T-helper 2 cell treated with Interferon-gamma antibody and Interleukin-4, amounts not matched to agents 5 μg/mL and 100 μg/mL, for 36 hours (primary cell): Measurements from ENCODE around the gene SCARF2.
"Not testable (repeated sequence)": the region's sequence is repeated elsewhere in the genome, so short reads cannot be mapped to it uniquely, and the experiment has no call there.

Experiments used
- DNase-seq: peaks from one replicate; pipeline ENCODE4 v3.0.0; 2021; ENCODE audit warnings: low spot score
- H3K27ac Mint-ChIP-seq: one replicate; pipeline ENCODE4 v1.8.0; 2021; ENCODE audit warnings: mild to moderate bottlenecking, mixed read lengths
- H3K27me3 Mint-ChIP-seq: one replicate; pipeline ENCODE4 v1.8.0; 2021; ENCODE audit warnings: low read depth, mixed read lengths
- H3K36me3 Mint-ChIP-seq: one replicate; pipeline ENCODE4 v1.8.0; 2021; ENCODE audit warnings: low read depth, mixed read lengths
- H3K4me1 Mint-ChIP-seq: one replicate; pipeline ENCODE4 v1.8.0; 2021; ENCODE audit warnings: low read depth, mixed read lengths
- H3K4me3 Mint-ChIP-seq: one replicate; pipeline ENCODE4 v1.8.0; 2022; ENCODE audit warnings: mild to moderate bottlenecking, moderate library complexity, mixed read lengths
- H3K9me3 Mint-ChIP-seq: one replicate; pipeline ENCODE4 v1.8.0; 2021; ENCODE audit warnings: mixed read lengths

Gene SCARF2

GRCh38 chr22:20423906-20424551 is 13.6 kb downstream of the SCARF2 start:
- H3K4me1 Mint-ChIP-seq, result peaks cover 3% of the 10 kb centered on the region
- no peak overlapping the region for H3K4me3 Mint-ChIP-seq
- H3K27ac Mint-ChIP-seq, result no peak overlapping the region
- peaks cover 34% of the 10 kb centered on the region for H3K27me3 Mint-ChIP-seq
- peaks cover 2% of the 10 kb centered on the region for H3K36me3 Mint-ChIP-seq
- DNase-seq, result no peak
- H3K9me3 Mint-ChIP-seq, result no peaks in the 10 kb centered on the region

GRCh38 chr22:20423008-20423905 is 14.4 kb downstream of the SCARF2 start:
- peaks cover 27% of the 10 kb centered on the region for H3K27me3 Mint-ChIP-seq
- H3K27ac Mint-ChIP-seq, result no peak overlapping the region
- H3K4me3 Mint-ChIP-seq, result no peak overlapping the region
- H3K4me1 Mint-ChIP-seq, result peaks cover 2% of the 10 kb centered on the region
- no peaks in the 10 kb centered on the region for H3K9me3 Mint-ChIP-seq
- DNase-seq, result no peak
- peaks cover 1% of the 10 kb centered on the region for H3K36me3 Mint-ChIP-seq

GRCh38 chr22:20422271-20423007 is 15.2 kb downstream of the SCARF2 start:
- H3K4me1 Mint-ChIP-seq, result peaks cover 2% of the 10 kb centered on the region
- no peak for DNase-seq
- peaks cover 22% of the 10 kb centered on the region for H3K27me3 Mint-ChIP-seq
- H3K27ac Mint-ChIP-seq, result no peak overlapping the region
- no peak overlapping the region for H3K4me3 Mint-ChIP-seq
- no peaks in the 10 kb centered on the region for H3K9me3 Mint-ChIP-seq
- peaks cover 1% of the 10 kb centered on the region for H3K36me3 Mint-ChIP-seq

- no peak overlapping the region for H3K4me3 Mint-ChIP-seq
- peaks cover 13% of the 10 kb centered on the region for H3K27me3 Mint-ChIP-seq
- peaks cover 1% of the 10 kb centered on the region for H3K36me3 Mint-ChIP-seq
- H3K9me3 Mint-ChIP-seq, result no peaks in the 10 kb centered on the region
- H3K4me1 Mint-ChIP-seq, result peaks cover 2% of the 10 kb centered on the region
- H3K27ac Mint-ChIP-seq, result no peak overlapping the region
- no peak for DNase-seq
Measured at GRCh38 chr22:20421507-20421874, 16.1 kb downstream of the SCARF2 start.

- Mint-ChIP-seq H3K9me3 (no peaks in the 10 kb centered on the region), H3K4me1 (peaks cover 2% of the 10 kb centered on the region), H3K27ac (no peak overlapping the region), H3K27me3 (peaks cover 17% of the 10 kb centered on the region), H3K4me3 (no peak overlapping the region), H3K36me3 (peaks cover 1% of the 10 kb centered on the region)
- no peak for DNase-seq
Measured at GRCh38 chr22:20420157-20420842, 17.3 kb downstream of the SCARF2 start.

- peaks cover 1% of the 10 kb centered on the region for H3K36me3 Mint-ChIP-seq
- H3K9me3 Mint-ChIP-seq, result no peaks in the 10 kb centered on the region
- peaks cover 2% of the 10 kb centered on the region for H3K4me1 Mint-ChIP-seq
- peaks cover 15% of the 10 kb centered on the region for H3K27me3 Mint-ChIP-seq
- H3K27ac Mint-ChIP-seq, result no peak overlapping the region
- H3K4me3 Mint-ChIP-seq, result no peak overlapping the region
- no peak for DNase-seq
Measured at GRCh38 chr22:20419664-20419951, 18.0 kb downstream of the SCARF2 start.

GRCh38 chr22:20418211-20418788 is 19.3 kb downstream of the SCARF2 start:
- Mint-ChIP-seq H3K4me3 (peak overlapping the region; percentile 51), H3K27ac (no peak overlapping the region), H3K4me1 (peaks cover 2% of the 10 kb centered on the region), H3K36me3 (no peaks in the 10 kb centered on the region), H3K27me3 (peaks cover 9% of the 10 kb centered on the region), H3K9me3 (no peaks in the 10 kb centered on the region)
- DNase-seq, result peak; percentile 63

GRCh38 chr22:20415699-20416098 is 21.9 kb downstream of the SCARF2 start:
- H3K4me3 Mint-ChIP-seq, H3K36me3 Mint-ChIP-seq, H3K4me1 Mint-ChIP-seq, H3K9me3 Mint-ChIP-seq, H3K27ac Mint-ChIP-seq, DNase-seq: not testable (repeated sequence)
- peaks cover 11% of the 10 kb centered on the region for H3K27me3 Mint-ChIP-seq

- not testable (repeated sequence) for H3K4me3 Mint-ChIP-seq, H3K27ac Mint-ChIP-seq, H3K4me1 Mint-ChIP-seq, H3K9me3 Mint-ChIP-seq, DNase-seq, H3K36me3 Mint-ChIP-seq
- peaks cover 11% of the 10 kb centered on the region for H3K27me3 Mint-ChIP-seq
Measured at GRCh38 chr22:20415241-20415640, 22.4 kb downstream of the SCARF2 start.

- no peak for DNase-seq
- no peaks in the 10 kb centered on the region for H3K36me3 Mint-ChIP-seq
- H3K4me3 Mint-ChIP-seq, result no peak overlapping the region
- no peaks in the 10 kb centered on the region for H3K9me3 Mint-ChIP-seq
- H3K27me3 Mint-ChIP-seq, result peaks cover 11% of the 10 kb centered on the region
- H3K27ac Mint-ChIP-seq, result no peak overlapping the region
- peaks cover 4% of the 10 kb centered on the region for H3K4me1 Mint-ChIP-seq
Measured at GRCh38 chr22:20414450-20414849, 23.2 kb downstream of the SCARF2 start.

GRCh38 chr22:20414059-20414440 is 23.6 kb downstream of the SCARF2 start:
- Mint-ChIP-seq H3K4me3 (no peak overlapping the region), H3K9me3 (no peaks in the 10 kb centered on the region), H3K36me3 (no peaks in the 10 kb centered on the region), H3K27ac (no peak overlapping the region), H3K4me1 (peaks cover 4% of the 10 kb centered on the region), H3K27me3 (peaks cover 11% of the 10 kb centered on the region)
- no peak for DNase-seq

GRCh38 chr22:20413217-20414058 is 24.2 kb downstream of the SCARF2 start:
- Mint-ChIP-seq H3K27me3 (peaks cover 11% of the 10 kb centered on the region), H3K36me3 (no peaks in the 10 kb centered on the region), H3K4me1 (peaks cover 2% of the 10 kb centered on the region), H3K4me3 (no peak overlapping the region), H3K9me3 (no peaks in the 10 kb centered on the region), H3K27ac (no peak overlapping the region)
- DNase-seq, result no peak
